H1 (cell line): ENCODE measurements around the gene STX10. TPM values are rescaled to one million over a fixed set of nuclear protein-coding genes. Genes with fewer than 3 reads are reported as not detected.

Experiments
- TAF7 ChIP-seq: optimal IDR thresholded peaks from 2 replicates; pipeline ENCODE3; 2011; ENCODE audit warnings: low read depth, mild to moderate bottlenecking, inconsistent platforms, low read length, moderate library complexity, borderline replicate concordance
- polyA plus RNA-seq, 7 experiments: library from polyadenylated mRNA; depleted of rRNA in 3 of 7; stranded (reverse) in 5 of 7; unstranded in 2 of 7; fragments of >200 nt in 5 of 7; fragments of 200-250 nt in 2 of 7; gene quantifications; 1 replicate in 5 of 7; 2 replicates in 1 of 7; 4 replicates in 1 of 7; pipeline versions ENCODE4 v1.2.1 to v1.2.3, GENCODE V29; 2011 to 2013; ENCODE audit warnings: missing spikeins in 2 of 7, mixed read lengths in 2 of 7
- total RNA-seq: library from RNA; stranded (reverse); fragmentation: NEBNext Ultra II Directional; extraction: Animal tissue kit (Norgen Biotek cat#: 25700); gene quantifications from 2 replicates; pipeline ENCODE4 v1.2.1, GENCODE V29; 2021

STX10 gene
- total and polyA plus RNA-seq, 2 of the 8 experiments (the other 6 are each of a cell fraction or from before 2014, with no cell fraction given): 53.0 to 80.1 TPM

DNA sequence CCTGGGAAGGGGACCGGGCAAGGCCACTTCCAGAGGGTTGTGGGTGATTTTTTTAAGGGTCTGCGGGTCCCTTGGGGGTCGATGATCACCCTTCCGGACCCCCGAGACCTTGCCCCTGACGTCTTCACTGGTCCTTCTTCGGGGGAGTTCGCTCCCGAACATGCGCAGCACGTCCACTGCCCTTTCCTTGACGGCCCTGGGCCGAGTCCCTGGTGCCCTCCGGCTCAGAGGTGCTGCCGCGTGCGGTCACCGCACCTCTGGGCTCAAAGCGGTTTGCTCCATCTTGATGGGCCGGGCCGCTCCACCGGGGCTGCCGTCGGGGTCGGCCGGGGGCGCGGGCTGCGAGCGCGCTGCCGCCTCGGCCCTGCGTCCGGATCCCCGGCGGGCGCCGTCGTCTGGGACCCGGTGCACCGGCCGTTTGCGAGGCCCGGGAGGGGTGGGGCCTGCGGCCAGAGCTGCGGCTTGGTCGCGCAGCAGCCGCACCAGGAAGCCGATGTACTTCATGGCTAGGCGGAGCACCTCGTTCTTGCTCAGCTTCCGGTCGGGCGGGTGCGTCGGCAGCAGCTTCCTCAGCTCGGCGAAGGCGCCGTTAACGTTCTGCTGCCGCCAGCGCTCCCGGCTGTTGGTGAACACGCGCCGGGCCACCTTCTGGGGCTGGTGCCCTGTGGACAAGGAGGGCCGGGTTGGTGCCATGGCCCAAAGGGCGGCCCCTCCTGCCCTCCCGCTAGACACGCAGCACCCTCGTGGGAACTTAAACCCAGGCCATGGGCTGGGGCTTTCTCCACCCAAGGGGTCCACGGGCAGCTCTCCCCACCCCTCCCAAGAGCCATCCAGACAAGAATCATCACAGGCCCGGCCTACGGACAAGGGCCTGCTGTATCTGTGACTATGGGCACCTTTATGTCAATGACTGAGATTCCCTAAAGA is 50.8 kb downstream of the STX10 start (continued):
- no peak for TF ChIP-seq TAF7
- TF ChIP-seq, all 59 proteins: peak for 8
